Stromal cell of bone marrow (primary cell): ENCODE measurements around the gene LRRC71.

ENCODE experiments used
- DNase-seq: peaks from one replicate; pipeline ENCODE4 v3.0.0-alpha.2; 2012; ENCODE audit warnings: low read depth

Gene LRRC71

GRCh38 chr1:156947127-156947526 lies 26.7 kb downstream of the LRRC71 start:
- no peak for DNase-seq

DNA sequence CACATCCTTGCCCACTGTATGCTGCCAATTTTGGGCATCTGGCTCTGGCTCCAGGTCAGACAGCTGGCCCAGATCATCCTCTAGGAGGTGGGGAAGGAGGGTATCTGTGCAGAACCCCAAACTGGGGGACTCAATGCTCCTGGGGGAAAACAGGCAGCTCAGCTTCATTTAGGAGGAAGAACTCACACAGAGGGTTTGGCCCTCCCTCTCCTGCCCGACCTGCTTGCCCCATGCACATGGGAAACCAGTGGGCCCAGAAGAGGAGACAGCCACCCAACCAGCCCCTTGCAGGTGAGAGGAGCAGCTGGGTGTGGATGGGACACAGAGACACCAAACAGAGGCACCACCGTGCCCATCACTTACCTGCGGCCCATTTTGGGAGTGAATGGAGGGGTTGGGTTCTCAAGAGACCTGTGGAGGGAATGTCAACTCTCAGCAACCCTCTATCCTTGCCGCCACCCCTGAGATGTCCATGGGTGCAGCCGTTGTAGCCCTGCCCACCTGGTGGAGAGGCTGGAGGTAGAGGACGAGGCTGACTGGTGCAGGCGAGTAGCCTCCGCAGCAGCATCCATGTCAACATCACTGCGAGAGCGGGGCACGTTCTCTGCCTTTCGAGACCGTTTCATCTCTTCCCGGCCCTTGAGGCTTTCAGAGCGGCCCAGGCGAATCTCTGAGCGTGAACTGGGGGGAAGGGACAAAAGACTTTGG lies 27.5 kb downstream of the LRRC71 start:
- no peak for DNase-seq

DNA sequence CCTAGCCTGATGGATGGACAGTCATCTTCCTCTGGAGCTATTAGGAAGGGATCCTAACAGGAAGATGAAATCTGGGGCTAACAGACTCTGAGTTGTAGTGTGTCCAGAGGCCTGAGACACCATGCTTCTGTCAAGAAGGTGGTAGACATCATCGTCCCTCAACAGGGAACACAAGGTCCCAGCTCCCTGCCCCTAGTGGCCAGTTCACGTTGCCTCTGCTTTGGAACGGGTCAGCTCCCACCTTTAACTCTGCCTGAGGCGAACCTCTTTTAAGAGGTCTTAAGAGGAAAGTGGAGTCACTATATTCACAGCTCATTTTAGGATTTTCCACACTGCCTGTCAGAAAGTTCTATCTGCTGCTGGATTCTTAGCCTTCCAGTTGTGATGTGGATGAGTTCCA lies 28.3 kb downstream of the LRRC71 start:
- no peak for DNase-seq

DNA sequence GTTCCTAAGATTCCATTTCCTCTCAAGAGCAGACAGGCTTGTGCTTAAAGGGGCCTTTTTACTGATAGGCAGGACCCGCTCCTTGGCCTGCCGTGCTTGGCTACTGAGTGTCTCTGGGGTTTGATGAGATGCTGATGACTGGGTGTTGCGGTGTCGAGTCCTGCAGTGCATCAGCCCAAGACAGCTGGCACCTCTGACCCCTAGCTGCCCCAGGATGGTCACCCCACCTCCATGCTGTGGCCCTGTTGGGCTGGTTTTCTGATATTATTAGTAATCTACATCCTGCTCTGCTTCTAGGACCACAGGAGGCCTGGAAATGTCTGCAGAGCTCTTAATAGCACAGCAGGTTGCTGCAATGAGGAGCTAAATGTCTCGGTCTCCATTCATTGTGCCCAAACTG lies 28.7 kb downstream of the LRRC71 start:
- no peak for DNase-seq

GRCh38 chr1:156951371-156951770 lies 30.9 kb downstream of the LRRC71 start:
- DNase-seq, result no peak

GRCh38 chr1:156953571-156953970 lies 33.1 kb downstream of the LRRC71 start:
- no peak for DNase-seq

- no peak for DNase-seq
Measured at GRCh38 chr1:156956333-156956732, 35.9 kb downstream of the LRRC71 start.

DNA sequence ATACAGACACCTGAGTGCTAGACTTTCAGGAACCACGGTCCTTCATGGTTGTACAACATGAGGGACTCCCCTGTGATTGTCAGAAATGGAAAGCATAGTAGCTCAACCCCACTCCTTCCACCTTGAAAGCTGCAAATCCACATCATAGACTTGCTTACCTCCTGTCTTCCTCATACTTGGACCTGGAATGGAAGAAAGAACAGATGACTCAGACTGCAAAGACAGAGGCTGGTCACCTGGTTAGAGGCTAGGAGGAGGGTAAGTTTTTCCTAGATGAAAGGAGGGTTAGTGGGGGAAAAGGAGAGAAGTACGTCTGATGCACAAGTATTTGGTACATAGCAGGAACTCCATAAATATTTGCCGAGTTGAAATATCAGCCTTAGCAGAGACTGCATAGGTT lies 37.2 kb downstream of the LRRC71 start:
- DNase-seq, result no peak

DNA sequence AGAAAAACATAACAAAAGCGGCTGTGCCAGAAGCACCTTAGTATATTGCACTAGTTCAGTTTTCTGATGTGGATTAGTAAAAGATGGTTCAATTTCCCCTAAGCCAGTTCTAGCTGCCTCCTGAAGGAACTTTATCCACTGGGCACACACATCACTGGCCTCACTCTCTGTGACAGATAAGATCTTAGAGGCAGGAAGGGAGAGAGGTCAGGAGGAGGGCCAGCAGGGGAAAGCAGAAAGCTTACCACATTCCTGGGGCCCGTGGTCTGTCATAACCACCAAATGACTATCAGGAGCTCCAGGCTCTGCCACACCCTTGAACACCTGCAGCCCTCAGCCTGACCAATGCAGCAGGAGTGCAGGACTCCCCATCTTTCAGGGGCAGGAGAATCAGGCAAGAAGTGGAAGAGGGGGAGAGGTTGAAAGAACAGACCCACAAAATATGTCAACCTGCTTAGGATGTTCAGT lies 37.8 kb downstream of the LRRC71 start:
- DNase-seq, result no peak

DNA sequence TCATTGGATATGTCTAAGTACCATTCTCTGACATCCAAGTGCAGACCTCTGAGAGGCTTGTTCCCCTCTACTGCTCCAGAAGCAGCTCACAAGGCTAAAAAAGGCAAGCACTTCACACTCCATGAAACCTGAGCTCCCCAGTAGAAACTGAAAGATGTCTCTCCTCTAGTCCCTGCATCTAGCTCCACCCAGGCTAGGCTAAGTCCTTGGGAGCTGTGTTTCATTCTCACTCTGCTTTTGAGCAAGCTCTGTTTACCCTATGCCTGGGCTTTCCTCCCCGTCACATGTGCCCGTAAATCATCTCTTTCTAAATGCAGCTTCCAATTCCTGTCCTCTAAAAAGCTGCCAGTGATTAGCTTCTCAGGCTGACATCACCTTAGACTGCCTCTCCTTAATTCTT lies 39.0 kb downstream of the LRRC71 start:
- DNase-seq, result peak; percentile 19

DNA sequence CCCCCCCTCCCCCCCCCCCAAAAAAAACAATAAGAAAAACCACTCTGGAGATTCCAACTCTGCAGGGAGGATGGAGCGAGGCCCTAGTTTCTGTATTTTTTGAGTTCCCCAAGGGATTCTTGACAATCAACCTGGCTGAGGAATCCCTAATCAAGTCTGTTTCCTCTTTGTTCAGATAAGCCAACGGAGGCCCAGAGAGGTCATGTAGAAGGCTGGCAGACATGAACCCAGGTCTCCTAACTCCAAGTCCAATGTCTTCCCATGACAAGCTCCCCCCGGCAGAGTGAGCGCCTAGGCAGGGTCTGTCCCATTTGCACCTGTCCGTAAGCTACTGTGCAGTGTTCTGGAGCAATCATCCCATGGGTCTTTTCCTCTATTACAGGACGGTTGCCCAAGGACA lies 39.5 kb downstream of the LRRC71 start:
- DNase-seq, result no peak

GRCh38 chr1:156961709-156962108 lies 41.3 kb downstream of the LRRC71 start:
- DNase-seq, result no peak

- no peak for DNase-seq
Measured at GRCh38 chr1:156963621-156964020, 43.2 kb downstream of the LRRC71 start.

DNA sequence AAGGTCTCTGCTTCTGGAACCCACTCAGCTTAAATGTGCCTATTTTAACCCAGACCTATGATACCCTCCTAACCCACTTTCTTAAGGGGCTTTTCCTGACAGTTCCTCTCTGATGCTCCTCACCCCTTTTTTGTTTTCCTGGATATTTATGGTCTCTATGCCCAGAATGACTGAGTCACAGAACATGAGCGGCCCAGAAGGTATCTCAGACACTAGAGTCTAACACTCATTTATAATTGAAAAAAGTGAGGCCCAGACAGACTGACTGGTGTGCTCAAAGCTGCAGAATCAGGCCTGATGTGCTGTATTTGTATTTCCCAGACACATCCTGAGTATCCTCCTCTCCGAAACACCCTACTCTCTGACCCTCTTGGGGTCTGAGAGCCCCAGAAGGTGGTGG lies 44.0 kb downstream of the LRRC71 start:
- peak; percentile 24 for DNase-seq

DNA sequence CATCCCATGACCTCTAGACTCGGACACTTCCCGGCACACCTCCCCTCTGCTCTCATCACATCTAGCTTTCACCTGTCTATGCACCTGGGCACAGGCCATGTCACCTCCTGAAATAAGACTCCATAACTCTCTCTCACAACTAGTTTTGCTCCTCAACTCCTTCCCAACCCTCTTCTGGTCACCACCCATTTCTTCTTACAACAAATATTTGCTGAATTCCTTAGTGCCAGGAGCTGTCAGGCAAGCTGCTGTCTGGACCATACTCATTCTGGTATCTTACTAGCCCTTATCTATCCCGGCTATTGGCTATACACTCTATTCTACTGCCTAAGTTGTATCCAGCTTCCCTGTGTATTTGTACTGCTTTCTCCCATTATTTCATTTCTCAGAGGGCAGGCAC lies 49.1 kb downstream of the LRRC71 start:
- no peak for DNase-seq

DNA sequence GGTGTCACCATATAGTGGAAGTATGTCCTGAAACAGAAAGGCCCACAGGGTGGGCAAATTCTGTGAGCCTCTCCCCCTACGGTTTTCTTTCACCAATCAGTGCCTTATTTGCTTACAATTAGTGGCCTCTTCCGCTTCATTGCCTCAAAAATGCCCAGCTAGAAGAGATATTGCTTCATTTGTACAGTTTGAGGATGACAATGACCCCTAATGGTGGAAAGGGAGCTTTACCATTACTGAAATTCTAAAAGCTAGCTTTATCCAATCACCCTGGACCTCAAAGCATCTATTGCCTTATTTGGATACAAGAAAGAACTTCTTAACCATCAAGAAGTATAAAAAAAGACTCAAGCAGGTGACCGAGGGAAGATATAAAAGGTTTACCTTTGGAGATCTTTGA lies 49.6 kb downstream of the LRRC71 start:
- no peak for DNase-seq

DNA sequence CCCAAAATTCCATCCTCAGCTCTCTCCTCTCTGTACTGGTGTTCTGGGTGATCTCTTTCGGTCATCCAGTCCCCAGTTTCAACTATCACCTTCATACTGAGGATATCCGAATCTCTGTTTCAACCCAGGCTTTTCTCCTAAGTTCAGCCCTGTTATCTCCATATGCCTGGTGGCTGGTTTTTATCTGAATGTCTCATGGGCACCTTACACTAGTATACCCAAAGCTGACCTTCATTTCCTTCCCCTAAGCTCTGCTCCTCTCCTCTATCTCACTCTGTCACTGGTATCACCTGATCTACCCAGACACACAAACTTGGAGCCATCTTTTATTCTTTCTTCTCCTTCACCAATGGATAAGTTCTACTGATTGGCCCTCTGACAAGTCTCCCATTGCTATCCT lies 53.0 kb downstream of the LRRC71 start:
- no peak for DNase-seq

DNA sequence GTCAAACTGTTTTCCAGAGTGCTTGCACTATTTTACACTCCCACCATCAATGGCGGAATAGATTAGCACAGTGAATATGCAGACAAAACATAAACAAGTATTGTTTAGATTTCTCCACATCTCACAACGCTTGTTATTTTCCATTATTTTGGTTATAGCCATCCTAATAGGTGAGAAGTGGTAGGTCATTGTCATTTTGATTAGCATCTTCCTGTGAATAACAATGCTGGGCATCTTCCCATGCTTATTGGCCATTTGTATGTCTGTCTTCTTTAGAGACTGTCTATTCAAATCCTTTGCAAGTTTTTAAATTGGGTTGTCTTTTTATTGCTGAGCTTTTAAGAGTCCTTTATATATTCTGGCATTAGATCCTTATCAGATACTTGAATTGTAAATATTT lies 54.7 kb downstream of the LRRC71 start:
- DNase-seq, result no peak

GRCh38 chr1:156980551-156980950 lies 60.1 kb downstream of the LRRC71 start:
- DNase-seq, result no peak
